Retina (tissue), 1 donor: ENCODE data around the gene SLC26A1.
"Not testable (repeated sequence)": the region's sequence is repeated elsewhere in the genome, so short reads cannot be mapped to it uniquely, and the experiment has no call there.

Experiments
- DNase-seq: peaks from one replicate; pipeline ENCODE4 v3.0.0-alpha.2; 2016

Gene SLC26A1

GRCh38 chr4:952881-953573 is 40.2 kb downstream of the SLC26A1 start:
- DNase-seq, result no peak

DNA sequence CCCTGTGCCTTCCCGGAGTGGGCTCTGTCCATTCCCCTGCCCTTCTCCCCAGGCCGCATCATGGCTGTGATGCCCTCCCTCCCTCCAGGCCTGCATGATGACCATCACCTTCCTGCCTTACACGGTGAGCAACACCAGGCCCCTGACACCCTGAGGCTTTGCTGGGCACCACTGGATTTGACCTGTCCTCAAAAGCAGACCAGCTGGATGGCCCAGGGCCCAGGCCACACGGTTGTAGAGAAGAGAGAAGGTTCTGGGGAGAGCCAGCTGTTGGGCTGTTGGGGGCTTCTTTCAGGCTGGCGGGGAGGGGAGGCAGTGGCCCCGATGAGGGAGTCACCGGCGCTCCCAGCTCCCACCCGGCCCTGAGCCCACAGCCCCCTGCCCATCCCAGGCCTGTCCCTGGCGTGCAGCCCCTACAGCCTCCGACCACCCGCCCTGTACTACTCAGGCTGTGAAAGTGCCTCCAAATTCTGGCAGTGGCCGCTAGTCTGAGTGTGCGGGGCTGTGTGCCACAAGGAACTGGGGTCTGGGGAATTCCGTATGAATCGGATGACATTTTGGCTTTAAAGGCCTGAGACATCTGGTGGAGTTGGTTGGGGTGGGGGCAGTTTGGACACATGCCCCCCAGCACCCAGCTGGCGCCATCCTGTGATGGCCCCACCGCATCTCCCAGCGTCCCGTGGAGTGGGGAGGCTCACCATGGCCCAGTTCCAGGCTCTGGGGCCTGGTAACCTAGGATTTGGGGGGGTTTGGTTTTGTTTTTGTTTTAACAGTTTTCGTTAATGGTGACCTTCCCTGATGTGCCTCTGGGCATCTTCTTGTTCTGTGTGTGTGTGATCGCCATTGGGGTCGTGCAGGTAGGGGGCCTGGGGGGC is 41.4 kb downstream of the SLC26A1 start:
- DNase-seq, result no peak

DNA sequence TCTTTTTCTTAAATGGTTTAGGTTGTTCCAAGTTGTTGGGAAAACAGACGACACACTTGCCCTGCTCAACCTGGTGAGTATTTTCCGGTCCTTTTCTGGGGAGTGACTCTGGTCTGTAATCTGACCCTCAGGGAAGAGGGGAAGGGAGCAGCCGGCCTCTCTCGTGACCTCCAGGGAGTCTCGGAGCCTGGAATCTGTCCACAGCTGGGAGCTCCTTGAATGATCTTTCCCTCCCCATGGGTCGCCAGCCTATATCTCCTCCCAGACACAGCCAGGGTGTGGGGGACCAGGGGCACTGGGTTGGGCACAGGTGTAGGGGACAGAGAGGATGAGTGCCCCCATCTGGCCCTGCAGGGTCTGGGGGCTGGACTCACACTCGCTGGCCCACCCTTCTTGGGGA is 42.0 kb downstream of the SLC26A1 start:
- no peak for DNase-seq

- DNase-seq, result no peak
Measured at GRCh38 chr4:950136-951020, 42.8 kb downstream of the SLC26A1 start.

GRCh38 chr4:949656-950055 is 43.5 kb downstream of the SLC26A1 start:
- no peak for DNase-seq

- DNase-seq, result no peak
Measured at GRCh38 chr4:948936-949300, 44.3 kb downstream of the SLC26A1 start.

GRCh38 chr4:948101-948935 is 44.9 kb downstream of the SLC26A1 start:
- DNase-seq, result peak; percentile 5

DNA sequence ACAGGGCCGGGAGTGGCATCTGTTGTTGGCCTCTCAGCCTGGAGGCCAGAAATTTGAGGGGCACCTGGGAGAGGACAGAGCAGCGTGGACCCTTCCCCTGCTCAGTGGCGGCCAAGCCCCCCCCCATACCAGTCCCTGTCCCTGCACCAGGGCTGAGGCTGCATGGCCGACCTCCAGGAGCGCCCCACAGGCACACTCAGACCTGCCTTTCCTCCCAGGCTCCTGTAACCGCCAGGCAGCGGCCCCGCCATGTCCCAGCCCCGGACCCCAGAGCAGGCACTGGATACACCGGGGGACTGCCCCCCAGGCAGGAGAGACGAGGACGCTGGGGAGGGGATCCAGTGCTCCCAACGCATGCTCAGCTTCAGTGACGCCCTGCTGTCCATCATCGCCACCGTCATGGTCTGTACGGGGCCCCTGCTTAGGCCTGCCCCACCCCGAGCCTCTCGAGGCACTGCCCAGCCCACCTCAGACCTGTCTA is 45.7 kb downstream of the SLC26A1 start:
- DNase-seq, result no peak

GRCh38 chr4:946517-947471 is 46.4 kb downstream of the SLC26A1 start:
- peak; percentile 52 for DNase-seq

DNA sequence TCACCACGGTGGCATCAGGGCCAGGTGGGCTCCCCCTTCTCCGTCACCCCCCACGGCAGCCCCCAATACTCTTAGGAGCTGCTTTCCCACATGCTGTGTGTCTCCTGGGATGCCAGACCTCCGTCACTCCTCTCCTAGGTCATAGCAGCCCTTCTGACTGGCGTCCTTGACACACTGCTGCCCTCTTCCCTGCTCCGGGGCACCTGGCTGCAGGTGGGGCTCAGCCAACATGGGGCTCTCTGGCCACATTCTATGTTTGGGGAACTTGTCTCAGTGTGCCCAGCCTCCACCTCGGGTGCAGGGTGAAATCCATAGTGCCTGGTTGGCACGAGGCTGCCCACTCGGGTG is 47.1 kb downstream of the SLC26A1 start:
- DNase-seq, result no peak

DNA sequence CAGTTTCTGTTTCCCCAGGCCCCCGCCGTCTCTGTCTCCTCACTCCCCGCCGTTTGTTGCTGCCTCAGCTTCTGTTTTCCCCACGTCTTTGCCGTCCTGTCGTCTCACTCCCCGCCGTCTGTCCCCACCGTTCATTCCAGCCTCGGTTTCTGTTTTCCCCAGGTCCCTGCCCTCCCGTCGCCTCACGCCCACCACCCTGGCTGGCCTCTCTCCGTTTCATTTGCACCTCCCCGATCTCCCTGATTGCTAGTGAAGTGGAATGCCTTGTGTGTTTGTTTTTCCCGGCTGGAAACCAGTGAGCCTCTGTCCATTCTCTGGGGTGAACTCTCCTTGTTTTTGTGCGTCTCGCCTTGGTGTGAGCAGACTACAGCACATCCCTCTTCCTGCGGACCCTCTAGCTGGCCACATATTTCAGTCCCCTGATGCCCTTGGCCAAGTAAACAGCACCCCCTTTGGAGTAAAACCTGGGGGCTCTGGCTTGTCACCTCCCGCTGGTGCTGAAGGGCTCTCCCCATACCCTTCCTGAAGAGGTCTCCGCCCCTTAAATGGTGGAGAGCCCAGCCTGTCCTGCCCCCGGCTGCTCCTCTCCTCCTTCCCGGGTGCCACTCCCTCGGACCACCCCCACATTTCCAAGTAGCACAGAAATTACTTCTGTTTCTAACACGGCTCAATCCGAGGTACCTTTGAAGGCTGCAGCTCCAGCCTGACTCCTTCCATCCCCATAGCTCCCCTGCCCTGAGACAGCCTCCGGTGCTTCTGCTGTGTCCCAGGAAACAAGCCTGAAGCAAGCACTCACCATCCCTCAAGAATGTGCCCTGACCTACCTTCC is 47.7 kb downstream of the SLC26A1 start:
- DNase-seq, result peak; percentile 33

GRCh38 chr4:939508-939907 is 53.7 kb downstream of the SLC26A1 start:
- not testable (repeated sequence) for DNase-seq
